ENCODE measurements around the gene ASB5.

ASB5 gene

DNA sequence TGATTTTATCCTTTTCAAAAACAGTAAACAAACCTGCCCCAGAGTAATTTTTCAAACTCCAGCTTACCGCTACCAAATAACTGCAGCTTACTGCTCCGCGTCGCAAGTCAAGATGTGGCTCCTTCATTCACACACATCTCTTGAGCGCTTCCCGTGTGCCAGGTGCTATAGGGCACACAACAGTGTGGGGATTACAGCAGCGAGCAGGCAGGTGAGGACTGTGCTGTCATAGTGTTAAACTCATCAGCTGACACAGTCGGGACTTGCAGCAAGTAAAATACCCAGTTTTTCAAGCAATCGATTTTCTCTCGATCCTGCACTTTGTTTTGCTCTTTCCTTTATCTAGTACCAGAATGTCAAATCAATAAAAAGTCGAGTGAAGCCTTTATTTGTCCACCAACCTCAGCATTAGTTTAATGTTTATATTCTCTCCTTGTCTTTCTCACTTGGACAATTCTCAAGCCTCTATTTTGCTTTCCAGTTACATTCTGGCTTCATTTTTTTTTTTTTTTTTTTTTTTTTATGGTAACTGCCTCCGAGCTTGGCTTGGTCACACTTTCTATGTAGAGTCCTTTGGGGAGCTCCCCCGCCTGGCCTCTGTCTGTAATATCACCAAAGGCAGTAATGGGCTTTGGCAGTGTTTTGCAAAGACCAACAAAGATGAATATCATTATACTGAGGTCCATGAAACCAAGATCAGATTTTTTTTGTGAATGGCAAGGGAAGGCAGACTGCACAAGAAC lies 8.3 kb upstream of the ASB5 start:
- peak; percentile 34 for DNase-seq

GRCh38 chr4:176276710-176277109 lies 7.7 kb upstream of the ASB5 start:
- DNase-seq = no peak

DNA sequence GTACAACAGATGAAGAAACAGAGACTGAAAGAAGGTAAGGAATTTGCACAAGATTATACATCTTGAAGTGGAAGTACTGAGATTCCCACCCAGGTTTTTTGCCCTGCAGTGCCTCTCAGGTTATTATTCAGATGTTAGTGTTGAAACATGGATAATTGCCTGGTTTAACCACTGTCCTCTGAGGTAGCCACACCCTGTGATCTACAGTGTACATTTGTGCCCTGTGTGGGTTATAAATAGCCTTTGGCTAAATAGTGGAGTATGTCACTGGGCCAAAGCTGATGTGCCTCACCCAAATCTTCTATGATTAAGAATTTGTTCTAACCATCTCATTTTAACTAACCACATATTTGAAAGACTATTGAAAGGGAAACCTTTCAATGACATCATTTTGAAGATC lies 5.4 kb upstream of the ASB5 start:
- no peak for DNase-seq

GRCh38 chr4:176273736-176274135 lies 4.7 kb upstream of the ASB5 start:
- DNase-seq = no peak

- DNase-seq = no peak
These were observed 3.8 kb upstream of the ASB5 start for GRCh38 chr4:176272799-176273198.

GRCh38 chr4:176271749-176272148 lies 2.7 kb upstream of the ASB5 start:
- no peak for DNase-seq

GRCh38 chr4:176270669-176271068 lies 1.6 kb upstream of the ASB5 start:
- DNase-seq = no peak

DNA sequence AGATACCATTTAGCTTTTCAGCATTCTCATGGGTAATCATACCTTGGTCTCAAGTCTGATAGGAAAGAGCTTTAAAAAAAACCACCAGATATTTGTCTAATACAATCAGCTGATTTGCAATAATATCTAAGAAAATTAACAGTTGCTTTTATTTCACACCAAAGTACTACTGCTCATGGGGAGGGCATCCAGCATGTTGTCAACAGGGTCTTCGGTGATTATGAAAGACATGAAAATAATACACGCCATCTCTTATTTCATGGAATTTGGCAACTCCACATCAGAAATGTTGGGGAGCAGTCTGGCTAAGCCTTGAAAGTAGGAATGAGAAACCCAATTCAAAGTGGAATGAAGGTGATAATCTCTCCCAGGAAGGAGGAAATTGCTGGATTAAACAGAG lies 3.0 kb downstream of the ASB5 start:
- DNase-seq = no peak

- DNase-seq = no peak
These were observed 6.8 kb downstream of the ASB5 start for GRCh38 chr4:176262243-176262642.

DNA sequence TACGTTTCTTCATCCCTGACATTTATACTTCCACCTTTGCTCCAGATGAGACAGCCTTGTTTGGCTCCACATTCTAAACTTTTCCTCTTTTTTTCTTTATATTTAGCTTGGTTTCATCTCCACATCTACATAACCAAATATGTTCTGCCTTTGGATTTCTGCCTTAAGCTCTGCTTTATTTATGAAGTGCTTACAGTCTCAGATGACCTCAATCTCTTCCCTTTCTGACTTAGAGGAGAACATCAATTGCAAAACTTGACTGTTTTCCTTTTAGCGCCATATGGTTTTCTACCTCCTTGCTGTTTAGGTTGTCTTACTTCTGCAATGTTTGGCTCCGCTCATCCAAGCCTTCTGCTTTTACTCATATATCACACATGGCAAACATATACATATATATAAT lies 7.5 kb downstream of the ASB5 start:
- no peak for DNase-seq

- DNase-seq = no peak
These were observed 8.0 kb downstream of the ASB5 start for GRCh38 chr4:176261018-176261417.

GRCh38 chr4:176259330-176260090 lies 9.5 kb downstream of the ASB5 start:
- no peak for DNase-seq

DNA sequence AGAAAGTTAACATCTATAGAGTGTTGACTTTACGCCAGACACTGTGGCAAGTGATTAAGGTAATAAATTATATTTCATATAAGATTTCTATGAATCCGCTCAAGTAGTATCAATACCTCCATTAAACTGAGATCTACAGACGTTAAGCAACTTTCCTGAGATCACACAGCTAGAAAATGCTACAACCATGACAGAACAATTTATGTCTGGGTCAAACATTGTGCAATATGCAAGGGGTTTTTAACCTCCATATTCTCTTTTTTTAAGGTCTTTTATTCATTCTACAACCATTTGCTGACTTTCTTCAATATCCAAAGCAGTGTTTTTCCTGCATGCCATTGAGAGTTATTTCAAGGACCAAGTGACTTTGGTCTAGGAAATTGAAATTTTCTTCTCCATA lies 10.9 kb downstream of the ASB5 start:
- DNase-seq = no peak

- DNase-seq = no peak
These were observed 12.1 kb downstream of the ASB5 start for GRCh38 chr4:176256921-176257320.

- no peak for DNase-seq
These were observed 26.2 kb downstream of the ASB5 start for GRCh38 chr4:176242764-176243347.

DNA sequence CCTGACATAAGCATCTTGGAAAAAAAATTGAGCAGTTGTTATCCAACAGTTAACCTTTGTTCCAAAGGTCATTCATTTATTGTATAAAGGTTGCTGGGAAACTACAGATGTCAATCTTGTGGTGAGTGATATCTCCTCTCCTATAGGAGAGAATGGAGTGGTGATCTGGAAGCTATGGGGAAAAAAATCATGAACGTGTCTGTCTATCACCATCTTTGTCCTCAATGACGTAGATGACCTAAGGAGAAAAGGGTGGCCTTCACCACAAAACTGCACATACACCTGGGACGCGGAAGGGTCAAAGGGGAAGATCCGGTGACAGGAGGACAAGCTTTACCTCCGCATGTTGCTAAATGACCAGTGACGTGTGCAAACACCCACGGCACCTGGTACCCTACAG lies 27.3 kb downstream of the ASB5 start:
- DNase-seq = no peak

DNA sequence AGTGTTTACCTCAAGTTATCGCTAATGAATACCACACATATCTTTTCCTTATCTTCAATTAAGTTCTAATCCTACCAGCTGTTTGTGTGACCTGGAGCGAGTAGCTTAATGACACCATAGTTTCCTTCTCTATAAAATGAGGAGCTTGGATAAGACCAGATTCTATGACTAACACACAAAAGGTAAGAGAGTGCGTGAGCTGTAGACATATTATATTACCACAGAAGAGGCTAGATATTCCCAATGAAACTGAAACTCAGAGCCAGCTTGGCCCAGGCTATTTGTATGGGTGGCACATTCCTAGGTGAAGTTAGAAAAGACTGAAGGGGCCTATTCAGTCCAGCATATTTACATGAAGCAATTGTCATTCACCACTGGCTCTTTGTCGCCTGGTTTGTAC lies 30.2 kb downstream of the ASB5 start:
- no peak for DNase-seq

DNA sequence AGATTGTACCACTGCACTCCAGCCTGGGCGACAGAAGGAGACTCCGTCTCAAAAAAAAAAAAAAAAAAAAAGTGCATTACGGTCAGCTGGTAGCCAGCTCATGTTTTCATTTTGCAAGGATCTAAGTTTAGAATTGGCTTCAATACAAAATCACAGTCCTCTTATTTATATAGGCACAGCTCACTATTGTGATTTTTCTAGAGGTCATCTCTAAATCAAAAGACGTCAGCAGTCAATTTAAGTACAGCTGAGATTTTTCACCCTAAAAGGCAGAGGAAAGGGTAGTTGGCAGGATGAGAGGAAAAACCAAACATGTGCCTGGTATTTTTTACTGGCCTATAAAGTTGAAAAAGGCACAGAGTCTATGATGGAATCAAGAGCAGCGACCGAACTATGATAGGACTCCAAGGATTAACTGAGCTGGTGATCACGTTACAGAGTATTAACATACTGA lies 30.8 kb downstream of the ASB5 start:
- no peak for DNase-seq

GRCh38 chr4:176236946-176237345 lies 32.1 kb downstream of the ASB5 start:
- DNase-seq = no peak

- DNase-seq = no peak
These were observed 38.2 kb downstream of the ASB5 start for GRCh38 chr4:176230836-176231235.

- no peak for DNase-seq
These were observed 39.4 kb downstream of the ASB5 start for GRCh38 chr4:176229645-176230044.

DNA sequence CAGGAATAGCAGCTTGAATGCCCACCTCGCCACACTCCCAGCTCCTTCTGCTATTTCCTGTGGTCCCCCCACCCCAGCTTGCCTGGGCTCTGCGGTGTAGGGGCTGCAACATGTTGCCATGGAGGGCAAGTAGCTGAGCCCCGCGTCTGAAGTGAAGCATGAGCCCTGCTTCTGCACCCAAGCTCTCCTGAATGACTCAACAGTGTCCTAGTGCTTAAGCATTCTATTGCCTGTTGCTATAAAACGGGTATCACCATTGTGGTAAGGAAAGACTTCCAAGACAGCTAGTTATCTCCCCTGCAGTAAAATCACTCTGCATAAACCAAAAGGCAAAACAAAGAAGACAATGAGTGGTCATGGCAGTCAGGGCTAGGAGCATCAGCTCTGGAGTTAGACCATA lies 42.3 kb downstream of the ASB5 start:
- no peak for DNase-seq

DNA sequence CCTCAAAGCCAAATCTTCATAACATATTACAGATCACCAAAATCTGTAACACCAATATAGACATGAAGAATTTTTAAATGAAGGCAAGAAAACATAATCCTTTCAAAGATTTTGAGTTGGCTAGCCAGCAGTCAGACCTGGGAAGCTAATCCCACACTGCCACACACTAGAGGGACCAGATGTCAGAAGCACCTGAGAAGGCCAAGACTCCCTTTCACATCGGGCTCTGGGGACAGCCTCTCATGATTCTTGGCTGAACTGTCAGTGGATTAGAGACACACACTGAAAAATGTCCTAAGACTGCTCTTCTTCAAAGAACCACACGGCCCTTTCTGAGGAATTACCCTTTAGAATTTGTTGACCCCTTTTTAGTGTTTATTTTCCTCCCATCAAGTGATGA lies 45.5 kb downstream of the ASB5 start:
- DNase-seq = no peak

DNA sequence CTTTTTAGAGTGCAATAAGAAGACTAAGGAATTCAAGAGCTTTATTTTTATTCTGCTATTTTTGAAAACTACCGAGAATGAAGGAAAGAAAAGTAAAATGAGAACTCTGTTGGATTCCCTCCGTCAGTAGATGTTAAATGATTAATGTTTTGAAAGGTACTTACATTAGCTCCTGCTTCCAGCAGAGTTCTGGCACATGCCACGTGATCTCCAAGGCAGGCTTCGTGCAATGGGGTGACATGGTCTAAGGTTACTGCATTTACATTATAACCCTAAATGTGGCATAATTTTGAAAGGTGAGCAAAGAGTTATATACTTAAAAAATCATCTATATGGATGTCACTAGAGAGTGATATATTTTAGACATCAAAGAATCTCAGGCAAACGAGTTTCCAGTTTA lies 46.9 kb downstream of the ASB5 start:
- no peak for DNase-seq

All from midbrain (tissue), 1 donor.